Caco-2 (cell line): ENCODE data around the gene CDKAL1. TPM values are rescaled to one million over a fixed set of nuclear protein-coding genes. Genes with fewer than 3 reads are reported as not detected.

Experiments used
- BruUV-seq: library from RNA; stranded (reverse); fragments of 400-500 nt; replicated peaks from 2 replicates; lab custom pipeline; 2021; lab: Mats Ljungman, UMichigan
- CTCF ChIA-PET: fragments of 300-600 bp; sonication (Branson Sonifier 250); formaldehyde crosslinking; loops from one replicate; lab custom pipeline; 2022; ENCODE audit warnings: antibody characterized with exemption; lab: Charles Lee
- POLR2A ChIA-PET: fragments of 300-600 bp; sonication (Branson Sonifier 250); formaldehyde crosslinking; loops from one replicate; lab custom pipeline; 2022; ENCODE audit warnings: antibody characterized with exemption; lab: Charles Lee
- DNase-seq, 2 experiments: peaks; one replicate each; pipeline versions ENCODE4 v3.0.0 to v3.0.0-alpha.2; 2020 to 2022
- H3K27me3 ChIP-seq: replicated peaks from 2 replicates; pipeline ENCODE4 v1.6.0; 2011; ENCODE audit warnings: low read length; ENCODE audit not compliant: control insufficient read depth, insufficient read depth
- H3K36me3 ChIP-seq: 2 replicates; pipeline ENCODE4 v1.5.1; 2011; ENCODE audit warnings: low read length; ENCODE audit not compliant: control insufficient read depth, insufficient read depth
- H3K4me1 ChIP-seq: fragments of 250-450 bp; sonication (Bioruptor Pico); 2 replicates; pipeline ENCODE4 v1.5.1; 2020; ENCODE audit warnings: mild to moderate bottlenecking
- H3K4me3 ChIP-seq: 2 replicates; pipeline ENCODE4 v1.5.1; 2011; ENCODE audit warnings: low read depth, mild to moderate bottlenecking, control low read depth, low read length
- H3K9me3 ChIP-seq: fragments of 250-450 bp; sonication (Bioruptor Pico); 2 replicates; pipeline ENCODE4 v1.5.1; 2020; ENCODE audit warnings: mild to moderate bottlenecking, moderate library complexity
- H3K27ac Mint-ChIP-seq: one replicate; pipeline ENCODE4 v1.8.0; 2022; ENCODE audit warnings: mixed read lengths; ENCODE audit not compliant: unreplicated experiment
- H3K27me3 Mint-ChIP-seq: one replicate; pipeline ENCODE4 v1.8.0; 2022; ENCODE audit warnings: mixed read lengths; ENCODE audit not compliant: insufficient read depth, unreplicated experiment
- H3K36me3 Mint-ChIP-seq: one replicate; pipeline ENCODE4 v1.8.0; 2022; ENCODE audit warnings: mild to moderate bottlenecking, mixed read lengths; ENCODE audit not compliant: insufficient read depth, unreplicated experiment
- H3K4me1 Mint-ChIP-seq: one replicate; pipeline ENCODE4 v1.8.0; 2022; ENCODE audit warnings: low read depth, mixed read lengths; ENCODE audit not compliant: unreplicated experiment
- H3K4me3 Mint-ChIP-seq: one replicate; pipeline ENCODE4 v1.8.0; 2022; ENCODE audit warnings: mild to moderate bottlenecking, moderate library complexity, mixed read lengths; ENCODE audit not compliant: unreplicated experiment
- H3K9me3 Mint-ChIP-seq: one replicate; pipeline ENCODE4 v1.8.0; 2022; ENCODE audit warnings: mixed read lengths; ENCODE audit not compliant: unreplicated experiment
- CTCF ChIP-seq, 2 experiments: fragments of 200-600 bp in 1 of 2; IDR thresholded peaks; 1 replicate in 1 of 2; 2 replicates in 1 of 2; pipeline versions ENCODE4 v1.5.1 to v1.8.0; 2011 to 2022; ENCODE audit warnings: antibody characterized with exemption in 1 of 2, control low read depth in 1 of 2, inconsistent platforms in 1 of 2, low read depth in 1 of 2, low read length in 1 of 2, mild to moderate bottlenecking in 1 of 2, moderate library complexity in 1 of 2; ENCODE audit not compliant: insufficient read depth in 1 of 2, severe bottlenecking in 1 of 2, unreplicated experiment in 1 of 2
- intact Hi-C: fragments of 100-400 bp; cut with micrococcal nuclease; formaldehyde crosslinking; loops from one replicate; pipeline ENCODE4 v1.10.0; 2022; ENCODE audit not compliant: unreplicated experiment
- total RNA-seq: library from RNA; stranded (reverse); gene quantifications from 2 replicates; pipeline ENCODE4 v1.2.3, GENCODE V29; 2022

The CDKAL1 gene
- total RNA-seq, 1 experiment from 2014 or later: 18.7 TPM

DNA sequence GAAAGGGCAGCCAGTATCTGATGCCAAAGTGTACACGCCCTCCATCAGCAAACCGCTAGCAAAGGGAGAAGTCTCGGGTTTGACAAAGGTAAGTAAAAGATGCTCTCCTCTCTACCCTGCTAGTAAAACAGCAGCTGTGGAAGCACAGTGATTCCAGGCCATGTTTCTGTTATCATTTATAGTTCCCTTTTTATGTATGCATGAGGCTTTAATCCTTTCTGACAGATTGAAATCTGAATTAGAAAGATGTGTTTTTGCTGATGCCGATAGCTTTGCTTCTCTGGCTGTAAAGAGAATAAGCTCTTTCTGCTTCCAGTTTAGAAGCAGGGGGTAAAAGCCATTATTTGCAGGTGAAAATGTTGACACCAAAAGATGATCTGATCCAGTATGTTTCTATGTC lies 666.9 kb downstream of the CDKAL1 start:
- no peaks in the 10 kb centered on the region for H3K4me1 Mint-ChIP-seq
- no peak overlapping the region for H3K4me3 Mint-ChIP-seq
- no peak overlapping the region for H3K4me3 ChIP-seq
- no peaks in the 10 kb centered on the region for H3K36me3 ChIP-seq
- no TSS peak for BruUV-seq
- ChIA-PET POLR2A (no interaction called here), CTCF (no interaction called here)
- no peaks in the 10 kb centered on the region for H3K9me3 ChIP-seq
- no peaks in the 10 kb centered on the region for H3K27me3 ChIP-seq
- no peaks in the 10 kb centered on the region for H3K27me3 Mint-ChIP-seq
- TF ChIP-seq CTCF (IDR thresholded peaks at IDR 0.05; ENCODE audit: insufficient read depth in 1 of 2, low read depth in 1 of 2, low read length in 1 of 2, severe bottlenecking in 1 of 2, unreplicated experiment in 1 of 2): no peak
- H3K4me1 ChIP-seq: no peaks in the 10 kb centered on the region
- DNase-seq: no peak
- intact Hi-C loops: no loop called here
- H3K27ac Mint-ChIP-seq: no peak overlapping the region
- no peaks in the 10 kb centered on the region for H3K9me3 Mint-ChIP-seq
- H3K36me3 Mint-ChIP-seq: peaks cover 5% of the 10 kb centered on the region

DNA sequence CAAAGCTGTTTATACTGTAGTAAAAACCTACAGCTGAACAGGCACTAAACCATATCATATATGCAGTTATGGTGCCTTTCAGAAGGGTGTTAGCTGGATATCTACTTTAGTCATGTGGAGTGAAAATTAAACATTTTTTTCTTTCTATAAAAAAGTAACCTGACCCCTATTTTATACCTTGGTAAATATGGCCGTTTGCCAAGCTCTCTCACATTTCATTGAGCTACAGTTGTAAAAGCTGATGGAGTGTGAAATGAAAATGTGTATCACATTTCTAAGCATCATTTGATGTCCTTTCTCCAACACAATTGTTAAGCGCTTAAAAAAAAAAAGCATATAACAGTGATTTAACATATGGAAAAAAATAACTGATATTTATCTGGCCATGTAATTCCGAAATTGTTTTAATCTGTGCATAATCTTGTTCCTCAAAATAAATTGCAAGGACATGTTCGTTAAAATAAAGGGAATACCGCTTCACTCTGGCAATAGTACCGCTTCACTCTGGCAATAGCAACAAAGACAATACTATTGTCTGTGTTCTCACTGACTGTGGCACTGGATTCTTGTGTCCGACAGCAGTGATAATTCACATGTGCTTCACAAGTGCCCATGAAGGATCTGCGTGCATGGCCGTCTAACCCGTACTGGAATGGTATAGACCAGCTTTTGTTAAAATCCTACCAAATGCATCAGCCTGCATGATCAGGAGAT lies 667.5 kb downstream of the CDKAL1 start:
- POLR2A ChIA-PET: no interaction called here

GRCh38 chr6:21202521-21202920 lies 668.3 kb downstream of the CDKAL1 start:
- no peaks in the 10 kb centered on the region for H3K4me1 ChIP-seq
- H3K36me3 ChIP-seq: no peaks in the 10 kb centered on the region
- H3K9me3 ChIP-seq: no peaks in the 10 kb centered on the region
- no TSS peak for BruUV-seq
- no peak for TF ChIP-seq CTCF (IDR thresholded peaks at IDR 0.05; ENCODE audit: insufficient read depth in 1 of 2, low read depth in 1 of 2, low read length in 1 of 2, severe bottlenecking in 1 of 2, unreplicated experiment in 1 of 2)
- no peak for DNase-seq
- POLR2A ChIA-PET: no interaction called here
- H3K9me3 Mint-ChIP-seq: no peaks in the 10 kb centered on the region
- H3K36me3 Mint-ChIP-seq: peaks cover 8% of the 10 kb centered on the region
- no peak overlapping the region for H3K4me3 Mint-ChIP-seq
- intact Hi-C loops: no loop called here
- CTCF ChIA-PET: no interaction called here
- H3K27me3 ChIP-seq: no peaks in the 10 kb centered on the region
- no peak overlapping the region for H3K27ac Mint-ChIP-seq
- H3K4me3 ChIP-seq: no peak overlapping the region
- no peaks in the 10 kb centered on the region for H3K27me3 Mint-ChIP-seq
- no peaks in the 10 kb centered on the region for H3K4me1 Mint-ChIP-seq

More for the DNA sequence above, 667.5 kb downstream of the CDKAL1 start:
- DNase-seq: no peak
- H3K9me3 Mint-ChIP-seq: no peaks in the 10 kb centered on the region
- H3K27me3 Mint-ChIP-seq: no peaks in the 10 kb centered on the region
- Histone ChIP-seq H3K4me1 (no peaks in the 10 kb centered on the region), H3K9me3 (no peaks in the 10 kb centered on the region), H3K4me3 (no peak overlapping the region), H3K27me3 (no peaks in the 10 kb centered on the region), H3K36me3 (no peaks in the 10 kb centered on the region)
- H3K4me1 Mint-ChIP-seq: no peaks in the 10 kb centered on the region
- no peak for TF ChIP-seq CTCF (IDR thresholded peaks at IDR 0.05; ENCODE audit: insufficient read depth in 1 of 2, low read depth in 1 of 2, low read length in 1 of 2, severe bottlenecking in 1 of 2, unreplicated experiment in 1 of 2)
- intact Hi-C loops: no loop called here
- H3K36me3 Mint-ChIP-seq: peaks cover 8% of the 10 kb centered on the region
- H3K27ac Mint-ChIP-seq: no peak overlapping the region
- no TSS peak for BruUV-seq
- H3K4me3 Mint-ChIP-seq: no peak overlapping the region
- CTCF ChIA-PET: no interaction called here
